Measurements from ENCODE around the gene SEC62.

GRCh38 chr3:169954142-169954756 is 12.4 kb upstream of the SEC62 start:
- TF ChIP-seq CTCF (IDR thresholded peaks at IDR 0.05; ENCODE audit: insufficient read depth, low read length) (no peak), REST (IDR thresholded peaks at IDR 0.05; ENCODE audit: insufficient replicate concordance, low read depth) (no peak)

Data from HL-60 (cell line).